Measurements from ENCODE around the gene XNDC1N.

DNA sequence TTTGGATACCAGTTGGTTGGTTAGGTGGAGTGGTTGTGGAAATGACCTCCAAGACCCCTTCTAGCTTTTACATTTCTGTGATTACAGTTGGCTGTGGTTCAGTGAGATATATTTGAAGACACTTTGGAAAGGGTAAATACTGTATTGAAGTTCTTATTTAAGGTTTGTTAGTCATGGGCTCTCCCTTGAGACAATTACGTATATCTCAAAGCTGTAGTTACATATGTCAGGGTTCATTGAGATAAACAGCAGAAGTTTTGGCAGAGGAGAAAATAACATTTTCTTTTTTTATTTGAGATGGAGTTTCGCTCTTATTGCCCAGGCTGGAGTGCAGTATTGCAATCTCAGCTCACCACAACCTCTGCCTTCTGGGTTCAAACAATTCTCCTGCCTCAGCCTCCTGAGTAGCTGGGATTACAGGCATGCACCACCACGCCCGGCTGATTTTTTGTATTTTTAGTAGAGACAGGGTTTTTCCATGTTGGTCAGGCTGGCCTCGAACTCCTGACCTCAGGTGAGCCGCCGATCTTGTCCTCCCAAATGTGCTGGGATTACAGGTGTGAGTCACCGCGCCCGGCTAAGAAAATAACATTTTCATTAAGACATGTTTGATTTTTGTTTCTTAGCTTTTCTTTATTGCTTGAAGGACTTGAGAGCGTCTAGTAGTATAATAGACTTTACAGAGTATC is 2.3 kb upstream of the XNDC1N start:
- TF ChIP-seq, protein P1, sequence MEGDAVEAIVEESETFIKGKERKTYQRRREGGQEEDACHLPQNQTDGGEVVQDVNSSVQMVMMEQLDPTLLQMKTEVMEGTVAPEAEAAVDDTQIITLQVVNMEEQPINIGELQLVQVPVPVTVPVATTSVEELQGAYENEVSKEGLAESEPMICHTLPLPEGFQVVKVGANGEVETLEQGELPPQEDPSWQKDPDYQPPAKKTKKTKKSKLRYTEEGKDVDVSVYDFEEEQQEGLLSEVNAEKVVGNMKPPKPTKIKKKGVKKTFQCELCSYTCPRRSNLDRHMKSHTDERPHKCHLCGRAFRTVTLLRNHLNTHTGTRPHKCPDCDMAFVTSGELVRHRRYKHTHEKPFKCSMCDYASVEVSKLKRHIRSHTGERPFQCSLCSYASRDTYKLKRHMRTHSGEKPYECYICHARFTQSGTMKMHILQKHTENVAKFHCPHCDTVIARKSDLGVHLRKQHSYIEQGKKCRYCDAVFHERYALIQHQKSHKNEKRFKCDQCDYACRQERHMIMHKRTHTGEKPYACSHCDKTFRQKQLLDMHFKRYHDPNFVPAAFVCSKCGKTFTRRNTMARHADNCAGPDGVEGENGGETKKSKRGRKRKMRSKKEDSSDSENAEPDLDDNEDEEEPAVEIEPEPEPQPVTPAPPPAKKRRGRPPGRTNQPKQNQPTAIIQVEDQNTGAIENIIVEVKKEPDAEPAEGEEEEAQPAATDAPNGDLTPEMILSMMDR (conservative IDR thresholded peaks at IDR 0.05), result no peak
- TF ChIP-seq EZH2 (IDR thresholded peaks at IDR 0.05; ENCODE audit: low read depth), result no peak
